Ascending aorta (tissue), 2 donors: ENCODE measurements around the gene IL3RA. TPM values are rescaled to one million over a fixed set of nuclear protein-coding genes. Genes with fewer than 3 reads are reported as not detected.

Experiments used
- DNase-seq, 2 donors: peaks; one replicate each; pipeline ENCODE4 v3.0.0-alpha.2; 2019; ENCODE audit warnings: low spot score in 2 of 2
- H3K27ac ChIP-seq, 2 donors: fragments of 200-600 bp; sonication (generic); one replicate each; pipeline ENCODE4 v1.5.1; 2016 to 2017; ENCODE audit warnings: mild to moderate bottlenecking in 1 of 2
- H3K27me3 ChIP-seq: fragments of 200-600 bp; sonication (generic); one replicate; pipeline ENCODE4 v1.5.1; 2017
- H3K36me3 ChIP-seq, 2 donors: fragments of 200-600 bp; sonication (generic); one replicate each; pipeline ENCODE4 v1.5.1; 2016
- H3K4me1 ChIP-seq, 2 donors: fragments of 200-600 bp; sonication (generic); one replicate each; pipeline ENCODE4 v1.5.1; 2016 to 2017; ENCODE audit warnings: mild to moderate bottlenecking in 1 of 2
- H3K4me3 ChIP-seq, 2 donors: fragments of 200-600 bp; sonication (generic); one replicate each; pipeline ENCODE4 v1.5.1; 2016 to 2017; ENCODE audit warnings: mild to moderate bottlenecking in 1 of 2
- H3K9me3 ChIP-seq, 2 donors: fragments of 200-600 bp; sonication (generic); one replicate each; pipeline ENCODE4 v1.5.1; 2016
- CTCF ChIP-seq, 3 experiments: fragments of 200-600 bp in 2 of 3; fragments of 450-650 bp in 1 of 3; sonication (generic) in 2 of 3; IDR thresholded peaks; one replicate each; pipeline ENCODE4 v1.5.1; 2016 to 2019; ENCODE audit warnings: antibody characterized with exemption in 3 of 3, mild to moderate bottlenecking in 1 of 3, moderate library complexity in 1 of 3
- intact Hi-C: fragments of 100-400 bp; cut with DNase I; formaldehyde crosslinking; loops from one replicate; pipeline ENCODE4 v1.15.1; 2023
- total RNA-seq: library from RNA; depleted of rRNA; stranded (reverse); fragments of >200 nt; gene quantifications from one replicate; pipeline ENCODE4 v1.1.0, GENCODE V29; 2016

Gene IL3RA
- total RNA-seq, 1 donor from 2014 or later = 71.9 TPM

- DNase-seq = no peak
- Histone ChIP-seq H3K27me3 (no peaks in the 10 kb centered on the region), H3K36me3 (peaks cover 59 to 67% of the 10 kb centered on the region in 2 donors), H3K4me1 (peaks cover 7 to 9% of the 10 kb centered on the region in 2 donors), H3K9me3 (no peaks in the 10 kb centered on the region), H3K4me3 (no peak overlapping the region), H3K27ac (no peak overlapping the region)
- TF ChIP-seq CTCF (IDR thresholded peaks at IDR 0.05) = no peak
- intact Hi-C loops = no loop called here
Measured at GRCh38 chrX:1388651-1389050, 52.1 kb downstream of the IL3RA start.

- peaks cover 59 to 62% of the 10 kb centered on the region in 2 donors for H3K36me3 ChIP-seq
- no peak for TF ChIP-seq CTCF (IDR thresholded peaks at IDR 0.05)
- no peaks in the 10 kb centered on the region for H3K9me3 ChIP-seq
- intact Hi-C loops = no loop called here
- peaks cover 7 to 11% of the 10 kb centered on the region in 2 donors for H3K4me1 ChIP-seq
- no peak overlapping the region for H3K4me3 ChIP-seq
- no peak overlapping the region for H3K27ac ChIP-seq
- no peaks in the 10 kb centered on the region for H3K27me3 ChIP-seq
- peak in 1 of 2 donors; percentile 60 for DNase-seq
Measured at GRCh38 chrX:1389181-1389992, 52.8 kb downstream of the IL3RA start.

- no peaks in the 10 kb centered on the region for H3K9me3 ChIP-seq
- TF ChIP-seq CTCF (IDR thresholded peaks at IDR 0.05) = no peak
- intact Hi-C loops = loop anchor here (5.0 to 10.0 kb wide), 3 partner anchors 937 to 1302 kb away; partner anchors contain the start of gene CD99
- peaks cover 54 to 57% of the 10 kb centered on the region in 2 donors for H3K36me3 ChIP-seq
- no peak overlapping the region for H3K27ac ChIP-seq
- no peak overlapping the region for H3K4me3 ChIP-seq
- peaks cover 7 to 11% of the 10 kb centered on the region in 2 donors for H3K4me1 ChIP-seq
- no peaks in the 10 kb centered on the region for H3K27me3 ChIP-seq
- peak in 1 of 2 donors; percentile 62 for DNase-seq
Measured at GRCh38 chrX:1389993-1390285, 53.4 kb downstream of the IL3RA start.

GRCh38 chrX:1390621-1391369 lies 54.2 kb downstream of the IL3RA start:
- intact Hi-C loops = loop anchor here (5.0 to 10.0 kb wide), 3 partner anchors 937 to 1302 kb away; partner anchors contain the start of gene CD99
- no peaks in the 10 kb centered on the region for H3K27me3 ChIP-seq
- H3K4me1 ChIP-seq = peaks cover 7 to 11% of the 10 kb centered on the region in 2 donors
- peak overlapping the region; percentile 98 to 99 for H3K27ac ChIP-seq
- peak in 1 of 2 donors; percentile 59 for DNase-seq
- H3K36me3 ChIP-seq = peaks cover 46 to 48% of the 10 kb centered on the region in 2 donors
- no peak for TF ChIP-seq CTCF (IDR thresholded peaks at IDR 0.05)
- no peaks in the 10 kb centered on the region for H3K9me3 ChIP-seq
- H3K4me3 ChIP-seq = peak overlapping the region; percentile 99 to 100

- Histone ChIP-seq H3K27me3 (no peaks in the 10 kb centered on the region), H3K27ac (peak overlapping the region; percentile 98 to 99), H3K36me3 (peaks cover 40 to 43% of the 10 kb centered on the region in 2 donors), H3K9me3 (no peaks in the 10 kb centered on the region), H3K4me3 (peak overlapping the region; percentile 99 to 100), H3K4me1 (peaks cover 7 to 11% of the 10 kb centered on the region in 2 donors)
- intact Hi-C loops = loop anchor here (5.0 to 10.0 kb wide), 3 partner anchors 936 to 1301 kb away; partner anchors contain the start of gene CD99
- DNase-seq = peak in 1 of 2 donors; percentile 53
- no peak for TF ChIP-seq CTCF (IDR thresholded peaks at IDR 0.05)
Measured at GRCh38 chrX:1391370-1391706, 54.8 kb downstream of the IL3RA start.
